GM23338 (cell line): ENCODE results near the gene OSBPL5. TPM values are rescaled to one million over a fixed set of nuclear protein-coding genes. Genes with fewer than 3 reads are reported as not detected.

Experiments used
- ATAC-seq: fragments of 200-7000 bp; cut with Tn5 transposase; 3 replicates; pipeline ENCODE4 v1.9.1; 2020
- DNase-seq: peaks from one replicate; pipeline ENCODE4 v3.0.0-alpha.2; 2015; ENCODE audit warnings: low spot score
- H2AFZ ChIP-seq: fragments of 200-600 bp; sonication (generic); 2 replicates; pipeline ENCODE4 v1.8.0; 2016; ENCODE audit warnings: antibody characterized with exemption, mild to moderate bottlenecking, moderate library complexity
- H3F3A ChIP-seq: fragments of 200-600 bp; sonication (generic); replicated peaks from 2 replicates; pipeline ENCODE4 v1.8.0; 2017; ENCODE audit warnings: antibody characterized with exemption, mixed run types, low read depth
- H3K27ac ChIP-seq: fragments of 200-600 bp; sonication (generic); 2 replicates; pipeline ENCODE4 v1.6.1; 2016; ENCODE audit warnings: low read depth
- H3K27me3 ChIP-seq: fragments of 200-600 bp; sonication (generic); 2 replicates; pipeline ENCODE4 v1.8.0; 2016; ENCODE audit warnings: mild to moderate bottlenecking, mixed run types, moderate library complexity; ENCODE audit not compliant: insufficient read depth
- H3K36me3 ChIP-seq: fragments of 200-600 bp; sonication (generic); 2 replicates; pipeline ENCODE4 v1.8.0; 2016; ENCODE audit warnings: mild to moderate bottlenecking; ENCODE audit not compliant: insufficient read depth
- H3K4me1 ChIP-seq: fragments of 200-600 bp; sonication (generic); 2 replicates; pipeline ENCODE4 v1.8.0; 2016; ENCODE audit warnings: mild to moderate bottlenecking, moderate library complexity; ENCODE audit not compliant: insufficient read depth
- H3K4me2 ChIP-seq: fragments of 200-600 bp; sonication (generic); 2 replicates; pipeline ENCODE4 v1.7.1; 2017; ENCODE audit warnings: mixed run types
- H3K4me3 ChIP-seq: fragments of 200-600 bp; sonication (generic); 2 replicates; pipeline ENCODE4 v1.6.1; 2016; ENCODE audit warnings: mixed run types
- H3K79me2 ChIP-seq: fragments of 200-600 bp; sonication (generic); replicated peaks from 2 replicates; pipeline ENCODE4 v1.8.0; 2017; ENCODE audit warnings: mild to moderate bottlenecking; ENCODE audit not compliant: insufficient read depth
- H3K9me2 ChIP-seq: fragments of 200-600 bp; sonication (generic); 2 replicates; pipeline ENCODE4 v1.8.0; 2017; ENCODE audit not compliant: insufficient read depth
- H4K20me1 ChIP-seq: fragments of 200-600 bp; sonication (generic); replicated peaks from 2 replicates; pipeline ENCODE4 v1.8.0; 2017; ENCODE audit warnings: mild to moderate bottlenecking; ENCODE audit not compliant: insufficient read depth
- H3K27ac Mint-ChIP-seq: 2 replicates; pipeline ENCODE4 v1.8.0; 2020; ENCODE audit warnings: inconsistent platforms, mild to moderate bottlenecking, moderate library complexity, mixed read lengths
- H3K27me3 Mint-ChIP-seq: 3 replicates; pipeline ENCODE4 v1.8.0; 2022; ENCODE audit warnings: low read depth, mild to moderate bottlenecking, moderate library complexity, mixed read lengths, inconsistent platforms; ENCODE audit not compliant: insufficient read depth, poor library complexity
- H3K36me3 Mint-ChIP-seq: 3 replicates; pipeline ENCODE4 v1.8.0; 2021; ENCODE audit warnings: low read depth, mild to moderate bottlenecking, inconsistent platforms, moderate library complexity, mixed read lengths
- H3K4me1 Mint-ChIP-seq: 3 replicates; pipeline ENCODE4 v1.8.0; 2020; ENCODE audit warnings: mild to moderate bottlenecking, inconsistent platforms, mixed read lengths
- H3K4me3 Mint-ChIP-seq: 3 replicates; pipeline ENCODE4 v1.8.0; 2021; ENCODE audit warnings: moderate library complexity, mild to moderate bottlenecking, inconsistent platforms, mixed read lengths
- H3K9me3 Mint-ChIP-seq: 3 replicates; pipeline ENCODE4 v1.8.0; 2020; ENCODE audit warnings: moderate library complexity, mild to moderate bottlenecking, inconsistent platforms, mixed read lengths
- CREB1 ChIP-seq: fragments of 250-450 bp; sonication (Bioruptor Pico); IDR thresholded peaks from 2 replicates; pipeline ENCODE4 v1.5.0; 2020; ENCODE audit warnings: low read depth, mild to moderate bottlenecking, moderate library complexity
- ETS1 ChIP-seq: IDR thresholded peaks from 2 replicates; pipeline ENCODE4 v1.6.1; 2016; ENCODE audit warnings: antibody characterized with exemption
- EZH2 ChIP-seq: fragments of 200-600 bp; sonication (generic); IDR thresholded peaks from one replicate; pipeline ENCODE4 v1.8.0; 2017; ENCODE audit warnings: antibody characterized with exemption, mild to moderate bottlenecking, low read depth; ENCODE audit not compliant: unreplicated experiment
- EZH2phosphoT487 ChIP-seq: fragments of 200-600 bp; sonication (generic); IDR thresholded peaks from one replicate; pipeline ENCODE4 v1.8.1; 2018; ENCODE audit warnings: antibody characterized with exemption; ENCODE audit not compliant: unreplicated experiment
- JUNB ChIP-seq: IDR thresholded peaks from one replicate; pipeline ENCODE4 v1.6.1; 2016; ENCODE audit warnings: antibody characterized with exemption; ENCODE audit not compliant: unreplicated experiment
- NANOG ChIP-seq: IDR thresholded peaks from 2 replicates; pipeline ENCODE4 v1.6.1; 2016; ENCODE audit warnings: antibody characterized with exemption, borderline replicate concordance
- POLR2AphosphoS5 ChIP-seq: IDR thresholded peaks from 2 replicates; pipeline ENCODE4 v1.6.1; 2016; ENCODE audit warnings: antibody characterized with exemption, low read depth
- STAT1 ChIP-seq: IDR thresholded peaks from one replicate; pipeline ENCODE4 v1.6.1; 2016; ENCODE audit warnings: antibody characterized with exemption; ENCODE audit not compliant: unreplicated experiment
- ZNF114 ChIP-seq: fragments of 250-450 bp; sonication (Bioruptor Pico); IDR thresholded peaks from 2 replicates; pipeline ENCODE4 v1.5.0; 2020; ENCODE audit warnings: mild to moderate bottlenecking, moderate library complexity
- ZNF331 ChIP-seq: fragments of 250-450 bp; sonication (Bioruptor Pico); IDR thresholded peaks from 2 replicates; pipeline ENCODE4 v1.5.0; 2020; ENCODE audit warnings: low read depth, mild to moderate bottlenecking, moderate library complexity
- polyA plus RNA-seq: library from polyadenylated mRNA; unstranded; fragments of >200 nt; fragmentation: Nextera tagmentation; extraction: Ambion mirVana; gene quantifications from 2 replicates; pipeline ENCODE4 v1.2.1, GENCODE V29; 2016
- total RNA-seq: library from RNA; depleted of rRNA; stranded (reverse); fragments of >200 nt; shearing (Covaris generic); gene quantifications from 2 replicates; pipeline ENCODE4 v1.2.3, GENCODE V29; 2014
- TF ChIP-seq, protein P1 (sequence below), 2 experiments: fragments of 200-600 bp in 1 of 2; sonication (generic) in 1 of 2; conservative IDR thresholded peaks; 2 replicates each; pipeline versions ENCODE4 v1.5.1 to v1.6.1; 2016 to 2017; ENCODE audit warnings: antibody characterized with exemption in 2 of 2, low read depth in 2 of 2, mild to moderate bottlenecking in 2 of 2, moderate library complexity in 1 of 2
- TF ChIP-seq, protein P2 (sequence below): fragments of 250-450 bp; sonication (Bioruptor Pico); IDR thresholded peaks from 2 replicates; pipeline ENCODE4 v1.5.0; 2020; ENCODE audit warnings: mild to moderate bottlenecking, moderate library complexity
- TF ChIP-seq, protein P3 (sequence below): IDR thresholded peaks from one replicate; pipeline ENCODE4 v1.6.1; 2018; ENCODE audit warnings: antibody characterized with exemption; ENCODE audit not compliant: unreplicated experiment

The OSBPL5 gene
- total and polyA plus RNA-seq, 2 experiments from 2014 or later = 2.7 to 12.0 TPM

DNA sequence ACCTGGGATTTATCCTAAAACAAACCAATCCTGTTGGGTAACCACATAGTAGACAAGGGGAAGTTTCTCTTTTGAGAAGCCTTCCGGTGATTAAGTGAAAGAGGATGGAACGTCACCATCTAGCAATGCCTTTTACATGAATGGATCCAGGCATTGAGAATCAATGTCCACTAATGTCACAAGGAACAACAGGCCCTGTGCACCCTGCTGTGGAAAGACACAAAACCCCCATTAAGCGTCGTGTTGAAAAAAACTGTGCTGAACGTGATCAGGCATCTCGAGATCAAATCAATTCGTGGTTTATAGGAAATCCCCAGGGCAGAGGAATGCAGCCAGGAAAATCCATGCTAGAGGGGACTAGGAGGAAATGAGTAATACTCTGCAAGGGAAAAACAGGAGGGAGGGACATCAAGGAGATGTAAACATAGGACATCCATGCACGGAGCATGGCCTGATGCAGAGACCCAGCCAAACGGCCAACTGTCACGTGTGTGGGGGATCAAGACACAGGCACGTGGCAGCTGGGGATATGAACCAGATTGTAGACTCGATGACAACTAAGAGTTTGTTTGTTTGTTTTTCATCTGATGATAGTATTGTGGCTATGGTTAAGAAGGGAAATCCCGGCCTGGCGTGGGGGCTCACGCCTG, 69.3 kb downstream of the OSBPL5 start:
- H3K27me3 ChIP-seq = no peaks in the 10 kb centered on the region
- ATAC-seq (no peak), DNase-seq (no peak)
- Mint-ChIP-seq H3K36me3 (peaks cover 4% of the 10 kb centered on the region; the same call in 1 of the 3 replicates), H3K4me1 (peaks cover 17% of the 10 kb centered on the region; the same call in 2 of the 3 replicates), H3K9me3 (peaks cover 8% of the 10 kb centered on the region), H3K4me3 (no peak overlapping the region), H3K27ac (no peak overlapping the region), H3K27me3 (peaks cover 8% of the 10 kb centered on the region)
- no peak overlapping the region for H3K27ac ChIP-seq
- no peak overlapping the region for H3K4me3 ChIP-seq
- no peak for TF ChIP-seq EZH2phosphoT487
- TF ChIP-seq, protein P1, sequence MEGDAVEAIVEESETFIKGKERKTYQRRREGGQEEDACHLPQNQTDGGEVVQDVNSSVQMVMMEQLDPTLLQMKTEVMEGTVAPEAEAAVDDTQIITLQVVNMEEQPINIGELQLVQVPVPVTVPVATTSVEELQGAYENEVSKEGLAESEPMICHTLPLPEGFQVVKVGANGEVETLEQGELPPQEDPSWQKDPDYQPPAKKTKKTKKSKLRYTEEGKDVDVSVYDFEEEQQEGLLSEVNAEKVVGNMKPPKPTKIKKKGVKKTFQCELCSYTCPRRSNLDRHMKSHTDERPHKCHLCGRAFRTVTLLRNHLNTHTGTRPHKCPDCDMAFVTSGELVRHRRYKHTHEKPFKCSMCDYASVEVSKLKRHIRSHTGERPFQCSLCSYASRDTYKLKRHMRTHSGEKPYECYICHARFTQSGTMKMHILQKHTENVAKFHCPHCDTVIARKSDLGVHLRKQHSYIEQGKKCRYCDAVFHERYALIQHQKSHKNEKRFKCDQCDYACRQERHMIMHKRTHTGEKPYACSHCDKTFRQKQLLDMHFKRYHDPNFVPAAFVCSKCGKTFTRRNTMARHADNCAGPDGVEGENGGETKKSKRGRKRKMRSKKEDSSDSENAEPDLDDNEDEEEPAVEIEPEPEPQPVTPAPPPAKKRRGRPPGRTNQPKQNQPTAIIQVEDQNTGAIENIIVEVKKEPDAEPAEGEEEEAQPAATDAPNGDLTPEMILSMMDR (conservative IDR thresholded peaks at IDR 0.05; ENCODE audit: low read depth in 2 of 2) = no peak
- TF ChIP-seq ZNF114 (CRISPR knock-in tag) = no peak
- TF ChIP-seq, protein P2, sequence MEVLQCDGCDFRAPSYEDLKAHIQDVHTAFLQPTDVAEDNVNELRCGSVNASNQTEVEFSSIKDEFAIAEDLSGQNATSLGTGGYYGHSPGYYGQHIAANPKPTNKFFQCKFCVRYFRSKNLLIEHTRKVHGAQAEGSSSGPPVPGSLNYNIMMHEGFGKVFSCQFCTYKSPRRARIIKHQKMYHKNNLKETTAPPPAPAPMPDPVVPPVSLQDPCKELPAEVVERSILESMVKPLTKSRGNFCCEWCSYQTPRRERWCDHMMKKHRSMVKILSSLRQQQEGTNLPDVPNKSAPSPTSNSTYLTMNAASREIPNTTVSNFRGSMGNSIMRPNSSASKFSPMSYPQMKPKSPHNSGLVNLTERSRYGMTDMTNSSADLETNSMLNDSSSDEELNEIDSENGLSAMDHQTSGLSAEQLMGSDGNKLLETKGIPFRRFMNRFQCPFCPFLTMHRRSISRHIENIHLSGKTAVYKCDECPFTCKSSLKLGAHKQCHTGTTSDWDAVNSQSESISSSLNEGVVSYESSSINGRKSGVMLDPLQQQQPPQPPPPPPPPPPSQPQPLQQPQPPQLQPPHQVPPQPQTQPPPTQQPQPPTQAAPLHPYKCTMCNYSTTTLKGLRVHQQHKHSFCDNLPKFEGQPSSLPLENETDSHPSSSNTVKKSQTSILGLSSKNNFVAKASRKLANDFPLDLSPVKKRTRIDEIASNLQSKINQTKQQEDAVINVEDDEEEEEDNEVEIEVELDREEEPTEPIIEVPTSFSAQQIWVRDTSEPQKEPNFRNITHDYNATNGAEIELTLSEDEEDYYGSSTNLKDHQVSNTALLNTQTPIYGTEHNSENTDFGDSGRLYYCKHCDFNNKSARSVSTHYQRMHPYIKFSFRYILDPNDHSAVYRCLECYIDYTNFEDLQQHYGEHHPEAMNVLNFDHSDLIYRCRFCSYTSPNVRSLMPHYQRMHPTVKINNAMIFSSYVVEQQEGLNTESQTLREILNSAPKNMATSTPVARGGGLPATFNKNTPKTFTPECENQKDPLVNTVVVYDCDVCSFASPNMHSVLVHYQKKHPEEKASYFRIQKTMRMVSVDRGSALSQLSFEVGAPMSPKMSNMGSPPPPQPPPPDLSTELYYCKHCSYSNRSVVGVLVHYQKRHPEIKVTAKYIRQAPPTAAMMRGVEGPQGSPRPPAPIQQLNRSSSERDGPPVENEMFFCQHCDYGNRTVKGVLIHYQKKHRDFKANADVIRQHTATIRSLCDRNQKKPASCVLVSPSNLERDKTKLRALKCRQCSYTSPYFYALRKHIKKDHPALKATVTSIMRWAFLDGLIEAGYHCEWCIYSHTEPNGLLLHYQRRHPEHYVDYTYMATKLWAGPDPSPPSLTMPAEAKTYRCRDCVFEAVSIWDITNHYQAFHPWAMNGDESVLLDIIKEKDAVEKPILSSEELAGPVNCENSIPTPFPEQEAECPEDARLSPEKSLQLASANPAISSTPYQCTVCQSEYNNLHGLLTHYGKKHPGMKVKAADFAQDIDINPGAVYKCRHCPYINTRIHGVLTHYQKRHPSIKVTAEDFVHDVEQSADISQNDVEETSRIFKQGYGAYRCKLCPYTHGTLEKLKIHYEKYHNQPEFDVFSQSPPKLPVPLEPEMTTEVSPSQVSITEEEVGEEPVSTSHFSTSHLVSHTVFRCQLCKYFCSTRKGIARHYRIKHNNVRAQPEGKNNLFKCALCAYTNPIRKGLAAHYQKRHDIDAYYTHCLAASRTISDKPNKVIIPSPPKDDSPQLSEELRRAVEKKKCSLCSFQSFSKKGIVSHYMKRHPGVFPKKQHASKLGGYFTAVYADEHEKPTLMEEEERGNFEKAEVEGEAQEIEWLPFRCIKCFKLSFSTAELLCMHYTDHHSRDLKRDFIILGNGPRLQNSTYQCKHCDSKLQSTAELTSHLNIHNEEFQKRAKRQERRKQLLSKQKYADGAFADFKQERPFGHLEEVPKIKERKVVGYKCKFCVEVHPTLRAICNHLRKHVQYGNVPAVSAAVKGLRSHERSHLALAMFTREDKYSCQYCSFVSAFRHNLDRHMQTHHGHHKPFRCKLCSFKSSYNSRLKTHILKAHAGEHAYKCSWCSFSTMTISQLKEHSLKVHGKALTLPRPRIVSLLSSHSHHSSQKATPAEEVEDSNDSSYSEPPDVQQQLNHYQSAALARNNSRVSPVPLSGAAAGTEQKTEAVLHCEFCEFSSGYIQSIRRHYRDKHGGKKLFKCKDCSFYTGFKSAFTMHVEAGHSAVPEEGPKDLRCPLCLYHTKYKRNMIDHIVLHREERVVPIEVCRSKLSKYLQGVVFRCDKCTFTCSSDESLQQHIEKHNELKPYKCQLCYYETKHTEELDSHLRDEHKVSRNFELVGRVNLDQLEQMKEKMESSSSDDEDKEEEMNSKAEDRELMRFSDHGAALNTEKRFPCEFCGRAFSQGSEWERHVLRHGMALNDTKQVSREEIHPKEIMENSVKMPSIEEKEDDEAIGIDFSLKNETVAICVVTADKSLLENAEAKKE (CRISPR knock-in tag) = no peak
- TF ChIP-seq JUNB = no peak
- no peak for TF ChIP-seq CREB1
- TF ChIP-seq, protein P3, sequence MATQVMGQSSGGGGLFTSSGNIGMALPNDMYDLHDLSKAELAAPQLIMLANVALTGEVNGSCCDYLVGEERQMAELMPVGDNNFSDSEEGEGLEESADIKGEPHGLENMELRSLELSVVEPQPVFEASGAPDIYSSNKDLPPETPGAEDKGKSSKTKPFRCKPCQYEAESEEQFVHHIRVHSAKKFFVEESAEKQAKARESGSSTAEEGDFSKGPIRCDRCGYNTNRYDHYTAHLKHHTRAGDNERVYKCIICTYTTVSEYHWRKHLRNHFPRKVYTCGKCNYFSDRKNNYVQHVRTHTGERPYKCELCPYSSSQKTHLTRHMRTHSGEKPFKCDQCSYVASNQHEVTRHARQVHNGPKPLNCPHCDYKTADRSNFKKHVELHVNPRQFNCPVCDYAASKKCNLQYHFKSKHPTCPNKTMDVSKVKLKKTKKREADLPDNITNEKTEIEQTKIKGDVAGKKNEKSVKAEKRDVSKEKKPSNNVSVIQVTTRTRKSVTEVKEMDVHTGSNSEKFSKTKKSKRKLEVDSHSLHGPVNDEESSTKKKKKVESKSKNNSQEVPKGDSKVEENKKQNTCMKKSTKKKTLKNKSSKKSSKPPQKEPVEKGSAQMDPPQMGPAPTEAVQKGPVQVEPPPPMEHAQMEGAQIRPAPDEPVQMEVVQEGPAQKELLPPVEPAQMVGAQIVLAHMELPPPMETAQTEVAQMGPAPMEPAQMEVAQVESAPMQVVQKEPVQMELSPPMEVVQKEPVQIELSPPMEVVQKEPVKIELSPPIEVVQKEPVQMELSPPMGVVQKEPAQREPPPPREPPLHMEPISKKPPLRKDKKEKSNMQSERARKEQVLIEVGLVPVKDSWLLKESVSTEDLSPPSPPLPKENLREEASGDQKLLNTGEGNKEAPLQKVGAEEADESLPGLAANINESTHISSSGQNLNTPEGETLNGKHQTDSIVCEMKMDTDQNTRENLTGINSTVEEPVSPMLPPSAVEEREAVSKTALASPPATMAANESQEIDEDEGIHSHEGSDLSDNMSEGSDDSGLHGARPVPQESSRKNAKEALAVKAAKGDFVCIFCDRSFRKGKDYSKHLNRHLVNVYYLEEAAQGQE = no peak
- TF ChIP-seq ZNF331 (CRISPR knock-in tag) = no peak
- TF ChIP-seq NANOG = no peak
- TF ChIP-seq EZH2 = no peak
- TF ChIP-seq POLR2AphosphoS5 = no peak
- no peak for TF ChIP-seq STAT1
- TF ChIP-seq ETS1 = no peak
- peaks cover 3% of the 10 kb centered on the region; the same call in 1 of the 2 replicates for H3K4me1 ChIP-seq
- no peaks in the 10 kb centered on the region for H3K36me3 ChIP-seq
- H3K4me2 ChIP-seq = no peak overlapping the region
- no peaks in the 10 kb centered on the region for H3K79me2 ChIP-seq
- no peaks in the 10 kb centered on the region for H4K20me1 ChIP-seq
- H2AFZ ChIP-seq = no peak overlapping the region
- H3K9me2 ChIP-seq = no peaks in the 10 kb centered on the region
- H3F3A ChIP-seq = no peaks in the 10 kb centered on the region
